ENCODE data around the gene WDR41.

The WDR41 gene

GRCh38 chr5:77448831-77449230 lies 43.3 kb downstream of the WDR41 start:
- DNase-seq (ENCODE audit: low read depth): no peak

GRCh38 chr5:77444356-77444755 lies 47.8 kb downstream of the WDR41 start:
- DNase-seq (ENCODE audit: low read depth): peak; percentile 49

DNA sequence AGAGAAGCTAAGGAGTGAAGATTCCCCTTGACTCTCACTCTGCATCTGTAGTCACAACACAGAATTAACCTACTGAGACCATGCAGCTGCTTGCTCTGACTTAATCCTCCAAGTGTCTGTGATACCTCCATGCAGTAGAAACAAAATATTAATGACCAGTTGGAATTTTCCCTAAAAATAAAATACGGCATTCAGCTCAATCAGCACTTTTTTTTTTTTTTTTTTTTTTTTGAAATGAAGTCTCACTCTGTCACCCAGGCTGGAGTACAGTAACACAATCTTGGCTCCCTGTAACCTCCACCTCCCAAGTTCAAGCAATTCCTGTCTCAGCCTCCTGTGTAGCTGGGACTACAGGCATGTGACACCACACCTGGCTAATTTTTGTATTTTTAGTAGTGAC lies 48.4 kb downstream of the WDR41 start:
- no peak for DNase-seq (ENCODE audit: low read depth)

DNA sequence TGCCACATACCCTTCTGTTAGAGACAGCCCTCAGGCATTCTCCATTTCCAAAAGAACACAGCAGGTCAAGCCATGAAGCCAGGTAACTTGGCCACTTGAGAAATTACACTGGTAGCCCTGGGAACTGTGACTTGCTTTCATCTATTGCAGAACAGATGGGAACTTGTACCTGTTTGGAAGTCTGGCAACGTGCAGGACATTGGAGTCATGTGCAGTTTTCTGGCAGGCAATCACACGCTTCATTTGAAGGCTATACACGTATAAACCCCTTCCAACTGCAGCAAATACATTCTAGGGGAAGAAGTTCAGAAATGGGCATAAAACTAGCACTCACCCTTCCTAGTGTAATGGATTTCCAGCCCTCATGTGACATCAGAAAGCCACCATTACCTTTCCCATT lies 54.0 kb downstream of the WDR41 start:
- no peak for DNase-seq (ENCODE audit: low read depth)

DNA sequence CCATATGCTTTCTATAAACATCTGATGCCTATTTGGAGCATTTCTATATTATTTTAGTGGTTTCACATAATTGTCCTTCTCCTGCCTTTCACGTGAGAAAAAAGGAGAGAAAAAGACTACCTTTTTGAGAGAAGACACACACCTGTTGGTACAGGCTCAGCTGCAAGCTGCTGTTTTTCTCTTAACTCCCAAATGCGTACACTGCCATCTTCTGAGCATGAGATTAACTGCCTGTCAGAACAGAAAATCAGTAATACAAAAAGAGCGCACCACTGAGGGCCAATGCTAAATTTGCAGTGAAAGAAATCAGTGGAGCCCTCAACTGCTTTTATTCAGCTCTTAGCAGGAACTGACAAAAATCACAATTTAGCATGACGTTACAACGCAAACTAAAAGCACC lies 54.9 kb downstream of the WDR41 start:
- DNase-seq (ENCODE audit: low read depth): no peak

GRCh38 chr5:77431719-77432118 lies 60.4 kb downstream of the WDR41 start:
- DNase-seq (ENCODE audit: low read depth): no peak

GRCh38 chr5:77431286-77431685 lies 60.8 kb downstream of the WDR41 start:
- DNase-seq (ENCODE audit: low read depth): no peak

GRCh38 chr5:77430726-77431125 lies 61.4 kb downstream of the WDR41 start:
- DNase-seq (ENCODE audit: low read depth): no peak

DNA sequence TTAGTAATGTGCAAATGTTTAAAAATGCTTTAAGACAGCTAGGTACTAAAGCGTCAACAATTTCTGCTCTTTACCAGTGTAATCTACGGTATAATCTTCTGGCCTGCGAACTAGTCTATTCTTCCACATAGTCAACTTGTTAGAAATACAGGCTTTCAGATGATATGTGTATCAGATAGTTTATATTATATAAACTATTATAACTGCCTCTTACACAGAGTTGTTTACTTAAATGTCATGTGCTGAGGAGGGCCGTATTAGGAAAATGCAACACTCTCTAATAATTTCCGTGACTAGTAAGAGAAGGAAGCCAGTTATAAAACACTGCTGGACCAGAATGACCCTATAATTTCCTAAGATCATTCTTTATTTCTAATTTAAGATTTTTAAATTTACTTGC lies 63.6 kb downstream of the WDR41 start:
- DNase-seq (ENCODE audit: low read depth): no peak

DNA sequence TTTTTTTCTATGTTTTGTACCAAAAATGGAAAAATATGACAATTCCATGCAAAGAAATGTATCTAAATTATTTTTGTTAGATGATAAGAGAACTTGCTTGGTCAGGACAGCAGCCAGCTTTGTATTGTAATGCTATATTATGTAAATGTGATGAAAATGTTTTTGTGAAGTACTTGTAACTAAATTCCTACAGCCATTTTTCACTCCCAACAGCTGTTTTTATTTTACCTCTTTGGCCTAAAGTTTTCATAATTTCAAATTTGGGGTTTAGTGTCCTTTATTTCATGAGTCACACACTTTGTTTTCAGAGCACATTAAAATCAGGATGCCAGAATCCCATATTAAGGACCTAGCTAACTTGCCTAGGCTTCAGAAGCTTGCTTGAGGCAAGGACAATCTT lies 64.1 kb downstream of the WDR41 start:
- peak; percentile 78 for DNase-seq (ENCODE audit: low read depth)

GRCh38 chr5:77426670-77427069 lies 65.4 kb downstream of the WDR41 start:
- no peak for DNase-seq (ENCODE audit: low read depth)

DNA sequence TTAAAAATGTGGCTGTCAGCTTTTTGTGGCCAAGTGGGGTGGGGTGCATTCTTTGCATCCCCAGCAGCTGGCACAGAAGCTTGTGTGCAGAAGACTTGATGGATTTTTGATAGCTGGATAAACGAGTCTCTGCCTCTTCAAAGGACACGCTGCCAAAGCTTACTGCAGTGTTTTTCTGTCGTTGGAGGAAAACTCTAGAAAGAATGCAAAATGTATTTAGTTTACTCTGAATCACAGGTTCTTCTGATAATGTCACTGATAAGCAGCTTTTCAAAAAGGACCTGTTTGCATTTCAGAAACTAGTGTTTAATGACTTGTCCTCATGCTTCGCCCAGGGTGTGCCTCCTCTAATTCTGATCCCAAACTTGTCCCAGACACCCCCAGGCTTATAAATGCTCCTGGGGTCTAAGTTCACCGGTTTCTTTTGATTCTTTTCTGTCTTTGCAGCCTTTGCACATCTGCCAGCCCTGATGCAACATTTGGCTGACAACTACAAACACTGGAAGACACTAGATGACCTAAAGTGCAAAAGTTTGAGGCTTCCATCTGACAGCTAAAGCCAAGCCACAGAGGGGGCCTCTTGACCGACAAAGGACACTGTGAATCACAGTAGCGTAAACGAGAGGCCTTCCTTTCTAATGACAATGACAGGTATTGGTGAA lies 66.0 kb downstream of the WDR41 start:
- DNase-seq (ENCODE audit: low read depth): no peak

GRCh38 chr5:77425420-77425819 lies 66.7 kb downstream of the WDR41 start:
- no peak for DNase-seq (ENCODE audit: low read depth)

DNA sequence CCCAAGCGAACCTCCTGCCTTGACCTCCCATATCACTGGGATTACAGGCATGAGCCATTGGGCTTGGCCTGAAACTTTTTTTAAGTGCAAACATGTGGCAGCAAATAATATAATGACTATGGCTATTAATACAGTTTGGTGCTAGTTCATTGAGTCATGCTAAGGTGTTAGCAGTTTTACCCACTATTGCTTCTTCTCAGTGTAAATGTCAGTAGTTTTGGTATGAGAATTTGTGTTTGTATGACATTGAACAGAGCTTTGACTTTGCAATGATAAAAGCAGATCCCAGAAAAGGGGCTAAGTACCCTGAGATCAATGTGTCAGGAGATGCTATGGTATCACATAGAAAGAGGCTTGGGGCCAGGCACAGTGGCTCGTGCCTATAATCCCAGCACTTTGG lies 67.2 kb downstream of the WDR41 start:
- DNase-seq (ENCODE audit: low read depth): no peak

GRCh38 chr5:77423022-77423750 lies 68.9 kb downstream of the WDR41 start:
- peak; percentile 34 for DNase-seq (ENCODE audit: low read depth)

- no peak for DNase-seq (ENCODE audit: low read depth)
Observed at GRCh38 chr5:77420940-77421339, 71.2 kb downstream of the WDR41 start.

DNA sequence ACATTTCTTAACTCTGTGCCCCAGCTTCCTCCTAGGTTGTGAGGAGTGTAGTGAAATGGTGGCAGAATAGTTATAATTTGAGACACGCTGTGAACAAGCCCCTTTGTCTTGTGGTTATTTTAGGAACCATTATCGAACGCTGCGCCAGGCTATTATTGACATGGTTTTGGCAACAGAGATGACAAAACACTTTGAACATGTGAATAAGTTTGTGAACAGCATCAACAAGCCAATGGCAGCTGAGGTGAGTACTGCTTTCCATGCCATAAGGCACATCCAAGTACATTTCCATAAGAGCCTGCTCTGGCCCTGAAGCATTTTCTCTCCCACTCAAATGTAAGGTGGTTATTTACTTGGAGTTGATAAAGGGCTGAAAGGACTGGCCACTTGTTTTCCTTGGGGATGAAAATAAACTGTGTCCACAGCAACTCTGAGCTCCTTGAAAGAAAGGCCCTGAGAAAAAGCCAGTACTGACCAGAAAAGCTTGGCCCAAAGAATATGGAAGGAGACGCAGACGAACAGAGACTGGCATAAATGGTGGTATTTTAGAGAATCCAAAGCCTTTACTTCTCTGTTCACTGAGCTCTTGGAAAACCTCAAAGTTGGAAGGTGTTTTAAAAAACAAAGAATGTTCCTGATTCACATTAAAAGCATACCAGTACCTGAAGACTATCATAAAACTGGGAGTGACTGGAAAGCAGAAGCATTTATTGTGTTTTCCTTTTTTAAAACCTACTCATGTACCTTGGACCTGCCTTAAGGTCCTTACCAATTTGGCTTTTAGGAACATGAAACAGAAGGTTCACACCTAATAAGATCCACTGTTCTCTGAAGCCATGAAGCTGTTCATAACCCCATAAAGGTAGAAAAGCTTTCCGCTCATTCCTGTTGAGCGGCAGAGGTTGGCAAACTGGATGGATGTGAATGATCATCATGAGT lies 72.2 kb downstream of the WDR41 start:
- DNase-seq (ENCODE audit: low read depth): no peak

DNA sequence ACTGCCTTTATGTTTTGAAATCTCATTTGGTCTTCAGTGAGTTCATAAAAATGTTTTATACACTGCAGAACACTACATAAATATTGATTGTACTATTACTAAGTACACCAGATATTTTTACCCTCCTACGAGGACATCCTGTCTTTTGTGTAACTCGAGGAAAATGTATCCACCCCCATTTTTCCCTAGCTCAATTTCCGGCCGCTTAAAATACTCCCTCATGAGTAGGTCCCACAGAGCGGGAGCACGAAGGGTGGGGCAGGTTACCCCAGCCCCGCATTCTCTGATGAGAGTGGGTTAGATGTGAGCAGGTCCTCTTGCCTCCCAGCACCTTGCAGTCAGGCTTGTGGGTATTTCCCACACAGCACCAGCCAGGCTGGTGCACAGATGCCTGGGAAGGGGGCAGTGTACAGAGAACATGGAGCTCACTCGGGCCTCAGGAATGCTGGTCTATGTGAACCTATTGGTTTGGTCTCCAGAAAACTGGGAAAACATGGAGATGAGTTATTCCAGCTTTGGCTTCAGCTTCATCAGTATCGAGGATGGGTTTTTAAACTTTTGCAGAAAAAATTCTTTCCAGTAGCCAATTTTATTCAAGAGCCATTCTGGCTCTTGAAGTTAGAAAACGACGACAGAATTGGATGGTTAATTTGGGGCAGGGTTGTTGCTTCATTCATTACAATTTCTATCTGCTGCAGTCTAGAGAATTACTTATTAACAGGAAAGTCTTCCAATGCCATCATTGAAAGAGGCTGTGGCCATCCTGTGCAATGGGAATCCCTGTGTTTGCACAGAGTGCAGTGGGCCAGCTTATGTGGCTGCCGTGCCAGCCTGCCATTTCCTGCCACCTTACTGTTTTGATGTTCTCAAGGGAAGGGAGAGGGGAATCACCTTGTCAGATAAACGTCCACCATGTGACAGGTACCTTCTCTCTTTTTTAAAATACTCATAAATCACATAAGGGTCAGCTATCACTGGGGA lies 73.2 kb downstream of the WDR41 start:
- no peak for DNase-seq (ENCODE audit: low read depth)

GRCh38 chr5:77418162-77418561 lies 74.0 kb downstream of the WDR41 start:
- no peak for DNase-seq (ENCODE audit: low read depth)

DNA sequence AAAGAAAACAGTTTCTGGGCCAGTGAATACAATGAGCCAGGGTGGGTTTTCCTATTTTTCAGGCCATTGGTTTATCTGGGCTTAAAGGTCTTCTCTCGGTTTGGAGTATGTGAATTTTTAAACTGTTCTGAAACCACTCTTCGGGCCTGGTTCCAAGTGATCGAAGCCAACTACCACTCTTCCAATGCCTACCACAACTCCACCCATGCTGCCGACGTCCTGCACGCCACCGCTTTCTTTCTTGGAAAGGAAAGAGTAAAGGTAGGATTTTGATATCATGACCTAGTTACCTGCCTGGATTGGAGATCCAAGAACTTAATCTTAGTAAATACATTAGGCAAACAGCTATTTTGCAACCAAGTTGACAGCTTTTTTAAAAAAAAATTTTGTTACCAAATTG lies 79.1 kb downstream of the WDR41 start:
- no peak for DNase-seq (ENCODE audit: low read depth)

DNA sequence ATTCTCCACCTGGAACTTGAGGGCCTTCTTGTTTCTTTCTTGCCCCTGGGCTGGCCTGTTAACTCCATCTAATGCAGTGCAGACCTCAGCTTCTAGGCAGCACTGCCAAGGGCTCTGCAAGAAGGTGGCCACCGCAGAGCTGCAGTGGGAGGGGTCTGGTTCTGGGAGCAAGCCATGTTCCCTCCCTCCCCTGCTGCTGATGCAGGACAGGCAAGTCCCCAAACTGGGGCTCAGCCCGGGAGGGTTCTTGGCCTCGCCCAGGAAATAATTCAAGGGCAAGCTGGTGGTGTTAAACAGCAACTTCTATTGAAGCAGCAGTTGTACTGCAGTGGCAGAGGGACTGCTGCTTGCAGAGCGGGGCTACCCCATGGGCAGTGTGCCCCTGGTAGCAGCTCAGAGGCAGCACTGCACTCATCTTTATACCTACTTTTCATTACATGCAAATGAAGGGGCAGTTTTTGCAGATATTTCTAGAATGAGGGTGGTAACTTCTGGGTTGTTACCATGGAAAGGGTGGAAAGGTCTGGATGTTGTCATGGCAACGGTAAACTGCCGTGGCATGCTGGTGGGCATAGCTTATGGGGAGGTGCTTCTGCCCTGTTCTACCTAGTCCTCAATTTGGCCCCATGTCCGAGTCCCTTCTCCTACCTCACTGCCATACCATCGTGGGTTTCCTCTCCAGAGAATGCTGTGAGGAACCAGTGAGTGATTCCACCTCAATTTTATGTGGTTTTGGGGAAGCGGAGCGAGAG lies 82.1 kb downstream of the WDR41 start:
- DNase-seq (ENCODE audit: low read depth): no peak
